Erythroblast (primary cell): ENCODE results near the gene CMTR1.

Experiments
- GATA1 ChIP-seq: IDR thresholded peaks from 2 replicates; pipeline ENCODE4 v1.6.1; 2011; ENCODE audit warnings: low read depth, mild to moderate bottlenecking, control low read depth, low read length, moderate library complexity
- POLR2A ChIP-seq: IDR thresholded peaks from 2 replicates; pipeline ENCODE4 v1.6.1; 2011; ENCODE audit warnings: mild to moderate bottlenecking, low read length

- TF ChIP-seq POLR2A (no peak), GATA1 (no peak)
Observed at GRCh38 chr6:37417393-37417792, 15.6 kb upstream of the CMTR1 start.
